Lower leg skin (tissue), 4 donors: ENCODE measurements around the gene CYB5A. TPM values are rescaled to one million over a fixed set of nuclear protein-coding genes. Genes with fewer than 3 reads are reported as not detected.

Source experiments
- DNase-seq, 2 donors: peaks; one replicate each; pipeline ENCODE4 v3.0.0-alpha.2; 2019; ENCODE audit warnings: low spot score in 2 of 2
- H3K4me3 ChIP-seq: fragments of 200-600 bp; sonication (generic); 2 replicates; pipeline ENCODE4 v1.5.1; 2017; ENCODE audit warnings: mild to moderate bottlenecking, low read depth; ENCODE audit not compliant: poor library complexity, severe bottlenecking
- CTCF ChIP-seq, 3 donors: fragments of 450-650 bp; IDR thresholded peaks; one replicate each; pipeline ENCODE4 v1.5.1; 2016; ENCODE audit warnings: antibody characterized with exemption in 3 of 3, mild to moderate bottlenecking in 3 of 3, moderate library complexity in 2 of 3
- POLR2A ChIP-seq, 2 donors: fragments of 450-650 bp; IDR thresholded peaks; one replicate each; pipeline ENCODE4 v1.6.1; 2016 to 2017; ENCODE audit warnings: antibody characterized with exemption in 2 of 2, mild to moderate bottlenecking in 1 of 2, moderate library complexity in 1 of 2
- WGBS, 2 donors: methylation state at CpG; one replicate each; pipeline ENCODE4 v1.1.5; 2018; 5-methylcytosine and 5-hydroxymethylcytosine counted together
- intact Hi-C: fragments of 100-400 bp; cut with DNase I; formaldehyde crosslinking; loops from one replicate; pipeline ENCODE4 v1.15.0; 2023; ENCODE audit warnings: low total_unique reads
- total RNA-seq, 4 donors: library from RNA; depleted of rRNA; stranded (reverse); fragments of >200 nt; gene quantifications; one replicate each; pipeline ENCODE4 v1.1.0, GENCODE V29; 2016

The CYB5A gene
- total RNA-seq, 4 donors from 2014 or later = 106 to 290 (median 173) TPM

- 70% methylated on average over 7 of the region's 7 CpGs for WGBS, 2 donors
- H3K4me3 ChIP-seq = no peak overlapping the region
- intact Hi-C loops = no loop called here
- no peak for DNase-seq
- TF ChIP-seq CTCF (IDR thresholded peaks at IDR 0.05) = no peak
- no peak for TF ChIP-seq POLR2A (IDR thresholded peaks at IDR 0.05)
These were observed 34.7 kb downstream of the CYB5A start for GRCh38 chr18:74257083-74257482.

GRCh38 chr18:74256190-74256589, 35.6 kb downstream of the CYB5A start:
- intact Hi-C loops = no loop called here
- no peak for TF ChIP-seq CTCF (IDR thresholded peaks at IDR 0.05)
- no peak for TF ChIP-seq POLR2A (IDR thresholded peaks at IDR 0.05)
- no peak overlapping the region for H3K4me3 ChIP-seq
- 80 to 81% methylated on average over 5 of the region's 5 CpGs for WGBS, 2 donors
- DNase-seq = no peak

GRCh38 chr18:74255131-74255616, 36.6 kb downstream of the CYB5A start:
- no peak for TF ChIP-seq CTCF (IDR thresholded peaks at IDR 0.05)
- no peak for TF ChIP-seq POLR2A (IDR thresholded peaks at IDR 0.05)
- WGBS, 2 donors = 36 to 50% methylated on average over 4 of the region's 4 CpGs
- intact Hi-C loops = no loop called here
- no peak overlapping the region for H3K4me3 ChIP-seq
- no peak for DNase-seq

GRCh38 chr18:74252039-74252395, 39.7 kb downstream of the CYB5A start:
- DNase-seq = no peak
- intact Hi-C loops = no loop called here

GRCh38 chr18:74251297-74252038, 40.3 kb downstream of the CYB5A start:
- H3K4me3 ChIP-seq = no peak overlapping the region
- peak in 1 of 2 donors; percentile 38 for DNase-seq
- WGBS, 2 donors = 44 to 52% methylated on average over 4 of the region's 4 CpGs
- intact Hi-C loops = no loop called here
- TF ChIP-seq CTCF (IDR thresholded peaks at IDR 0.05) (no peak), POLR2A (IDR thresholded peaks at IDR 0.05) (no peak)

More at GRCh38 chr18:74252039-74252395, 39.7 kb downstream of the CYB5A start:
- WGBS, 2 donors = 65 to 71% methylated on average over 4 of the region's 4 CpGs
- TF ChIP-seq CTCF (IDR thresholded peaks at IDR 0.05) = no peak
- no peak for TF ChIP-seq POLR2A (IDR thresholded peaks at IDR 0.05)
- no peak overlapping the region for H3K4me3 ChIP-seq
